ENCODE data around the gene RNF112. TPM values are rescaled to one million over a fixed set of nuclear protein-coding genes. Genes with fewer than 3 reads are reported as not detected.
"Not testable (repeated sequence)": the region's sequence is repeated elsewhere in the genome, so short reads cannot be mapped to it uniquely, and the experiment has no call there.

The RNF112 gene
- total and polyA plus RNA-seq, 5 donors = 2.5 to 6.3 (median 3.3) TPM

DNA sequence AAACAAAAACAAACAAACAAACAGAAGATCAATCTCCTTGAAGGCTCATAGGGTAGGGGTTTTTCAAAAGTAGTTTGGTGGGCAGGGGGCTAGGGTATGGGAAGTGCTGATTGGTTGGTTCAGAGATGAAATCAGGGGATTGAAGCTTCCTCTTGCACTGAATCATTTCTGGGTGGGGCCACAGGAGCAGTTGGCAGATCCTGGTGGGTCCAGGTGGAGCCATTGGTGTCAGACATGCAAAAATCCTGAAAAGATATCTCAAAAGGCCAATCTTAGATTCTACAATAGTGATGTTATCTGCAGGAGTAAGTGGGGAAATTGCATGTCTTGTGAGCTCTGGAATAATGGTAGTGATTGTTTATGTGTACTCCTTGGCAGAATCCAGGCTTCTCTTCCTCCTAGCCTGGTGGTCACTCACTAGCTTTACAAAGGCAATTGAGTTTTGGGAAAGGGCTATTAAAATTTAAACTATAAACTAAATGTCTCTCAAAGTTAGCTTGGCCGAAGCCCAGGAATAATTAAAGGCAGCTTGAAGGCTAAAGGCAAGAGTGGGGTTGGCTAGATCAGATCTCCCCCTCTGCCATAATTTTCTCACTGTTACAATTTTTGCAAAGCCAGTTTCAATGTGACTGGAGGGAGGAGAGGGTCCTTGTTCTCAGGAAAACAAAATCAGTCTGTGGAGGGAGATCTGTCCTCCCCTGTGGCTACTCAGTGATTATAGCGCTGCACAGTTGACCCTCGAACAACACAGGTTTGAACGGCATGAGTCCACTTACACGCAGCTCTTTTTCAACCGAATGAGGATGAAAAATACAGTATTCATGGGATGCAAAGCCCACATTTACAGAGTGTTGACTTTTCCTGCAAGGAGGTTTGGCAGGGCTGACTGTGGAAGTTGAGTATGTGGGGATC is 45.2 kb downstream of the RNF112 start:
- intact Hi-C loops (cut with DNase I) = no loop called here
- ATAC-seq = no peak
- WGBS = 71% methylated on average over 6 of the region's 6 CpGs

DNA sequence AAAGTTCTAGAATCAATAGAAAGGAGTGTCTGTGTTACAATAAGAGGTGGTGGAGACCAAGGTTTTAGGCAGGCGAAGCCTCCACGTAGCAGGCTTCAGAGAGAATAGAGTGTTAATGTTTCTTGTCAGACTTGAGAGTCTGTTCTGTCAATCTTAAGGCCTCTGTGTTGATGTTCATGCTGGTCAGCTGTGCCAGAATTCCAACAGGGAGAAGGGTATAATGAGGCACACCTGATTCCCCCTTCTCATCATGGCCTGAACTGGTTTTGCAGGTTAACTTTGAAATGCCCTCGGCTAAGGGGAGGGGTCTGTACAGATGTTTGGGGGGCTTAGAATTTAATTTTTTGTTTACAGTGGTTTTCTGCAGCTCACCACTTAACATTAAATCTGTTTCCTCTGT is 46.0 kb downstream of the RNF112 start:
- 92% methylated on average over 3 of the region's 3 CpGs for WGBS
- no peak for ATAC-seq

More for the DNA sequence above, 45.2 kb downstream of the RNF112 start:
- DNase-seq = no peak
- H3K4me1 ChIP-seq (ENCODE audit: control insufficient read depth, insufficient read depth, low read length) = no peaks in the 10 kb centered on the region
- H3K9me3 ChIP-seq (ENCODE audit: control insufficient read depth, low read length) = no peaks in the 10 kb centered on the region
- no peak overlapping the region for H3K4me3 ChIP-seq (ENCODE audit: low read length)
- no peaks in the 10 kb centered on the region for H3K27me3 ChIP-seq (ENCODE audit: control insufficient read depth, insufficient read depth)
- no peak overlapping the region for H3K27ac ChIP-seq (ENCODE audit: low read length)

DNA sequence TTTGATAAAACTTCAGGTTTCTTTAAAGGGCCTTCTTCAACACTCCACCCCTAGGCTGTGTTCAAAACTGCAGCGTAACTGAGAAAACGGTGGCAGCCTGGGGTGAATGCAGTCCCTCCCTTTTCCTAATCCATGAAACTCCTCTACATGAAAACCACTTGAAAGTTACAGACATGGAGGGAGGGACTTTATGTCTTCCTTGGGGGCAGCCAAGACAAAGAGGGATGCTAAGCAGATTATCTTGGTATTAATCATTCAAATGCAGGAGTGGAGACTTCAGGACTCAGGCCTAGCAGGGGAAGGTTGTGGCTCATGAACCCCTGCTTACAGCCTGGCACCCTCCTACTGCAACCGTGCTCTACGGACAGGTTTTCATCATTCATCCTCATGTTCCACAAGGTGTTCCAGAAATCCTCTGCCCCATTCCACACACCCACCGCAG is 46.8 kb downstream of the RNF112 start:
- Histone ChIP-seq H3K4me3 (ENCODE audit: low read length) (no peak overlapping the region), H3K27me3 (ENCODE audit: control insufficient read depth, insufficient read depth) (no peaks in the 10 kb centered on the region), H3K27ac (ENCODE audit: low read length) (no peak overlapping the region), H3K4me1 (ENCODE audit: control insufficient read depth, insufficient read depth, low read length) (no peaks in the 10 kb centered on the region), H3K9me3 (ENCODE audit: control insufficient read depth, low read length) (no peaks in the 10 kb centered on the region)
- intact Hi-C loops (cut with DNase I) = no loop called here
- DNase-seq (no peak), ATAC-seq (no peak)
- WGBS = 76% methylated on average over 5 of the region's 5 CpGs

More for the DNA sequence above, 46.0 kb downstream of the RNF112 start:
- Histone ChIP-seq H3K27ac (ENCODE audit: low read length) (no peak overlapping the region), H3K4me3 (ENCODE audit: low read length) (no peak overlapping the region), H3K27me3 (ENCODE audit: control insufficient read depth, insufficient read depth) (no peaks in the 10 kb centered on the region), H3K4me1 (ENCODE audit: control insufficient read depth, insufficient read depth, low read length) (no peaks in the 10 kb centered on the region), H3K9me3 (ENCODE audit: control insufficient read depth, low read length) (no peaks in the 10 kb centered on the region)
- intact Hi-C loops (cut with DNase I) = no loop called here
- DNase-seq = no peak

DNA sequence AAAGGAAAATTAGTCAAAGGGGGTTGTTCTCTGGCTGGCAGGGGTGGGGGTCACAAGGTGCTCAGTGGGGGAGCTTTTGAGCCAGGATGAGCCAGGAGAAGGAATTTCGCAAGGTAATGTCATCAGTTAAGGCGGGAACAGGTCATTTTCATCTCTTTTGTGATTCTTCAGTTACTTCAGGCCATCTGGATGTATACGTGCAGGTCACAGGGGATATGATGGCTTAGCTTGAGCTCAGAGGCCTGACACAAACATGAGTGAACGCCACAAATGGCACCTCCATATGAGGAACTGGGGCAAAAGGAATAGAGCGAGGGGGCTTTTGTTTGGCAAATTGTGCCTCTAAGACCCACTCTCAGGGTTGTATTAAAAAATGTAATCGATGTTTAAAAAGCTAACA is 47.4 kb downstream of the RNF112 start:
- 92% methylated on average over 6 of the region's 6 CpGs for WGBS
- DNase-seq; ATAC-seq; H3K4me1 ChIP-seq (ENCODE audit: control insufficient read depth, insufficient read depth, low read length); intact Hi-C loops (cut with DNase I); H3K9me3 ChIP-seq (ENCODE audit: control insufficient read depth, low read length); H3K4me3 ChIP-seq (ENCODE audit: low read length); H3K27ac ChIP-seq (ENCODE audit: low read length); H3K27me3 ChIP-seq (ENCODE audit: control insufficient read depth, insufficient read depth): not testable (repeated sequence)

DNA sequence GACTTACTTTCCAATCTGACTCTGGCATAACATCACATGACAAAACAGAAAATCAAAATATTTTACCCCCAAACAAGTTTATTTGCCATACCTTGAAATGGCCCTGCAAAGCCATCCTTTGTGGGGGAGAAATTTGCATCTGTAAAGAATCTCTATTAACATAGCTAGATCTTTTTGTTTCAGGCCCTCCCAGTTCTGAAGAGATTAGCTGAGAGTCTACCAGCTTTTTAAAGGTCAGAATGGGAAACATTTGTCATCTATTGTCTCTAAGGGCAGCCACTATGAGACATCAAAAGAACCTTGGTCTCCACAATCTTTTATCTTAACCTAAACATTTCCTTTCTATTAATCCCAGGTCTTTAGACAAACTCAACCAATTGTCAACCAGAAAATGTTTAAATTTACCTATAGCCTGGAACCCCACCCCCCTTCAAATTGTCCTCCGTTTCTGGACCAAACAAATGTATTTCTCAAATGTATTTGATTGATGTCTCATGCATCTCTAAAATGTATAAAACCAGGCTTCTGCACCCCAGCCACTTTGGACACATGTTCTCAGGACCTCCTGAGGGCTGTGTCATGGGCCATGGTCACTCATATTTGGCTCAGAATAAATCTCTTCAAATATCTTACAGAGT is 48.1 kb downstream of the RNF112 start:
- H3K9me3 ChIP-seq (ENCODE audit: control insufficient read depth, low read length); H3K27ac ChIP-seq (ENCODE audit: low read length); H3K4me1 ChIP-seq (ENCODE audit: control insufficient read depth, insufficient read depth, low read length); intact Hi-C loops (cut with DNase I); H3K27me3 ChIP-seq (ENCODE audit: control insufficient read depth, insufficient read depth); ATAC-seq; DNase-seq; H3K4me3 ChIP-seq (ENCODE audit: low read length): not testable (repeated sequence)
- WGBS = 70% methylated on average over 1 of the region's 1 CpG

DNA sequence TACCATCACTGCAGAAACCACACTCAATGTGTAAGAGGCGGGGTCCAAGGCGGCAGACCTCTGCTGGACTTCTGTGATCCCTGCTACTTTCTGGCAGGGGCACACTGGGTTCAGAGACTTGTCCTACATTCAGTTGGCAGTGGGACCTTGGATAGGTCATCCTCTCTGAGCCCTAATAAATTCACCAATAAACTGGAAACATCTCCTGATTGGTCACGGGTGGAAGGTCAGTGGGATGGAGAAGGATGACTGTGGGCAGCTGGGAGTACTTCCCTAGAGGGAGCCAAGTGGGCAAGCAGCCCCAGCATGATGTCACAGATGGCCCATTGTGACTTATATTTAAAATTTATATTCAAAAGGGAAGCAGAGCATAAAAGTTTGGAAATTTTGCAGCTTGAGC is 49.7 kb downstream of the RNF112 start:
- WGBS = 67% methylated on average over 3 of the region's 3 CpGs
- no peaks in the 10 kb centered on the region for H3K4me1 ChIP-seq (ENCODE audit: control insufficient read depth, insufficient read depth, low read length)
- intact Hi-C loops (cut with DNase I) = no loop called here
- H3K4me3 ChIP-seq (ENCODE audit: low read length) = no peak overlapping the region
- no peaks in the 10 kb centered on the region for H3K27me3 ChIP-seq (ENCODE audit: control insufficient read depth, insufficient read depth)
- DNase-seq (peak; percentile 40 to 72 (median 68)), ATAC-seq (no peak)
- H3K9me3 ChIP-seq (ENCODE audit: control insufficient read depth, low read length) = no peaks in the 10 kb centered on the region
- H3K27ac ChIP-seq (ENCODE audit: low read length) = no peak overlapping the region

DNA sequence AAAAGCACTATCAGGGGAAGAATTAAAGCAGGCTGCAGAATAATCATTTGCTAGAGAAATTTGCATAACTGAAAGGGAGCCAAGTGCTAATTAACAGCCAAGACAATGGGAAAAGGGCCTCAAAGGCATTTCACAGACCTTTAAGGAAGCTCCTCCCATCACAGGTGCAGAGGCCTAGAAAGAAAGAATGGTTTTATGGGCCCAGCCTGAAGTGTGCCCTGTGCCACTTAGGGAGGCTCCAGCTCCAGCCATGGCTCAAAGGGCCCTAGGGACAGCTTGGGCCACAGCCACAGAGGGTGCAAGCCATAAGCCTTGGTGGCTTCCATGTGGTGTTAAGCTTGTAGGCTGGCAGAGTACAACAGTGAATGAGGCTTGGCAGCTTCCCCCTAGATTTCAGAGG is 50.1 kb downstream of the RNF112 start:
- Histone ChIP-seq H3K4me1 (ENCODE audit: control insufficient read depth, insufficient read depth, low read length) (no peaks in the 10 kb centered on the region), H3K4me3 (ENCODE audit: low read length) (no peak overlapping the region), H3K27ac (ENCODE audit: low read length) (no peak overlapping the region), H3K27me3 (ENCODE audit: control insufficient read depth, insufficient read depth) (no peaks in the 10 kb centered on the region), H3K9me3 (ENCODE audit: control insufficient read depth, low read length) (no peaks in the 10 kb centered on the region)
- intact Hi-C loops (cut with DNase I) = no loop called here
- DNase-seq (no peak), ATAC-seq (no peak)

DNA sequence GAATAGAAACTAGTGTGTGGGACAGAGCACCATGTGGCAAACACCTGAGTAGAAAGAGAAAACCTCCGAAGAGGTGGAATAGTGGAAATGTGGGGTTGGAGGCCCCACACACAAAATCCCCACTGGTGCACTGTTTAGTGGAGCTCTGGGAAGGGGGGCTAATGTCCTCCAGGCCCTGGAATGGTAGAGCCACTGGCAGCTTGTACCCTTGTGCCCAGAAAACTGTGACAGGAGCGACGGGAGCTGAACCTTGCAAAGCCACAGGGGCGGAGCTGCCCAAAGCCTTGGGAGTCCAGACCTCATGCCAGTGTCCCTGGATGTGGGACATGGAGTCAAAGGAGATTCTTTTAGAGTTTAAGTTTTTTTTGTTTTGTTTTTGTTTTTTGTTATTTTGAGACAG is 50.6 kb downstream of the RNF112 start:
- Histone ChIP-seq H3K27me3 (ENCODE audit: control insufficient read depth, insufficient read depth) (no peaks in the 10 kb centered on the region), H3K4me3 (ENCODE audit: low read length) (no peak overlapping the region), H3K9me3 (ENCODE audit: control insufficient read depth, low read length) (no peaks in the 10 kb centered on the region), H3K27ac (ENCODE audit: low read length) (no peak overlapping the region), H3K4me1 (ENCODE audit: control insufficient read depth, insufficient read depth, low read length) (no peaks in the 10 kb centered on the region)
- intact Hi-C loops (cut with DNase I) = no loop called here
- 92% methylated on average over 4 of the region's 4 CpGs for WGBS
- ATAC-seq (no peak), DNase-seq (no peak)

DNA sequence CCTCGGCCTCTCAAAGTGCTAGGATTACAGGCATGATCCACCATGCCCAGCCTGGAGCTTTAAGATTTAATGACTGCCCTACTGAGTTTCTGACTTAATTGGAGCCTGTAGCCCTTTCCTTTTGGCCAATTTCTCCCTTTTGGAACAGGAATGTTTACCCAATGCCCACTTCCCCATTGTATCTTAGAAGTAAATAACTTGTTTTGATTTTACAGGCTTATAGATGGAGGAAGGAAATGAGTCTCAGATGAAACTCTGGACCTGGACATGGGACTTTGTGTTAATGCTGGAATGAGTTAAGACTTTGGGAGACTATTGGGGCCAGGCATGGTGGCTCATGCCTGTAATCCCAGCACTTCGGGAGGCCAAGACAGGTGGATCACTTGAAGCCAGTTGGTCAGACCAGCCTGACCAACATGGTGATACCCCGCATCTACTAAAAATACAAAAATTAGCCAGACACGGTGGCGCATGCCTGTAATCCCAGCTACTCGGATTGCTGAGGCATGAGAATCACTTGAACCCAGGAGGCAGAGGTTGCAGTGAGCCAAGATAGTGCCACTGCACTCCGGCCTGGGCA is 51.5 kb downstream of the RNF112 start:
- WGBS = 90% methylated on average over 7 of the region's 7 CpGs
- not testable (repeated sequence) for ATAC-seq

DNA sequence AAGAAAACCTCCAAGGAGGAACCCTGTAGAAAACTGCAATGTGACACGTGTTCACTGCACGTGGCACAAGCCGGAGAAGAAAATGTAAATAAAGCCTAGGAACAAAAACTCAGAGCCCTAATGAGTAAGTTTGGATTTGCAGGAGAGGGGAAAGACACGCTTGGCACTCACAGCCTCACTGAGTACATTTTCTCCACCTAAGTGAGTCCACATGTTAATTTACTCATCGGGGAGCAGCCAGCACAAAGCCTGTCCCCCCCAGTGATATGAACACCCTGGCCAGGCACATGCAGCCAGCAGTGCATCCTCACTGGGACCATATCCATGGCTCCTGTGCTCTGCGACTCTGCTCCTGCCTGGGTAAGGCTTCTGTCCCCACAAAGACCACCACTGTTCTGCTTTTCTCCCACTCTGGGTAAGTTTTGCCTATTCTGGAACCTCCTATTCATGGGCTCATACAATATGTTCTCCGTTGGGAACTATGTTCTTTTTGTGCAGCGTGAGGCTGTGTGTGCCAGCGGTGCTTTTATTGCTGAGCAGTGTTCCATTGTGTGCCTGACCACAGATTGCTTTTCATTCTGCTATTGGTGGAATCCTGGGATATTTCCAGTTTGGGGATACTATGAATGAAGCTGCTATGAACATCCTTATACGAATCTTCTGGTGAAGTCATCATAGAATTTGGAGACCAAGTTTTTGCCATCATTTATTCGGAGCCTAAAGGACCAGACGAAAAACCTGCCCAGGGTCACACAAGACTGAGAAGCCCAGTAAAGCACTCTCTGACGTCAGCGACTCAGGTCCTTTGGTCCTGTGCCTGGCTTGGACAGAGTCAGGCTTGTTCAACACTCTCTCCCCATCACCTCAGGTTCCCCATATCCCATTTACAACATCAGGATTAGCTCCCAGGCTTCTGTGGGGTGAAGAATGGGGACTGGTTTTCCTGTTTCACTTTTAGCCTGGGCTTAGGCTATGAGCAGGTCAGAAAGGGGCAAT is 53.3 kb downstream of the RNF112 start:
- no peak overlapping the region for H3K4me3 ChIP-seq (ENCODE audit: low read length)
- ATAC-seq = peak in 1 of 2 donors; percentile 28

More for the DNA sequence above, 51.5 kb downstream of the RNF112 start:
- H3K4me1 ChIP-seq (ENCODE audit: control insufficient read depth, insufficient read depth, low read length); intact Hi-C loops (cut with DNase I); H3K27me3 ChIP-seq (ENCODE audit: control insufficient read depth, insufficient read depth); DNase-seq; H3K27ac ChIP-seq (ENCODE audit: low read length); H3K4me3 ChIP-seq (ENCODE audit: low read length); H3K9me3 ChIP-seq (ENCODE audit: control insufficient read depth, low read length): not testable (repeated sequence)

More for the DNA sequence above, 53.3 kb downstream of the RNF112 start:
- intact Hi-C loops (cut with DNase I) = no loop called here
- Histone ChIP-seq H3K4me1 (ENCODE audit: control insufficient read depth, insufficient read depth, low read length) (no peaks in the 10 kb centered on the region), H3K27me3 (ENCODE audit: control insufficient read depth, insufficient read depth) (no peaks in the 10 kb centered on the region), H3K9me3 (ENCODE audit: control insufficient read depth, low read length) (no peaks in the 10 kb centered on the region), H3K27ac (ENCODE audit: low read length) (peak overlapping the region; percentile 48)
- no peak for DNase-seq
- 63% methylated on average over 14 of the region's 14 CpGs for WGBS

Data from right cardiac atrium (tissue), 5 donors.